GM18502 (cell line): ENCODE measurements around the gene OMD.

Experiments used
- ATAC-seq: cut with Tn5 transposase; IDR thresholded peaks from one replicate; pipeline ENCODE4 v1.9.1; 2021; ENCODE audit warnings: mild to moderate bottlenecking; ENCODE audit not compliant: unreplicated experiment, poor library complexity

OMD gene

GRCh38 chr9:92424340-92424739, at the start of gene OMD:
TSS of gene OMD (minus strand) at chr9:92424471. CDS start at chr9:92417558, 6,913 bp downstream.
- ATAC-seq = no peak

GRCh38 chr9:92468206-92468605, 43.9 kb upstream of the OMD start:
- ATAC-seq = no peak

GRCh38 chr9:92467511-92467910, 43.2 kb upstream of the OMD start:
- ATAC-seq = no peak

GRCh38 chr9:92467041-92467440, 42.8 kb upstream of the OMD start:
- no peak for ATAC-seq

GRCh38 chr9:92463984-92464383, 39.7 kb upstream of the OMD start:
- ATAC-seq = no peak

- ATAC-seq = no peak
Measured at GRCh38 chr9:92463387-92463786, 39.1 kb upstream of the OMD start.

GRCh38 chr9:92457576-92457975, 33.3 kb upstream of the OMD start:
- ATAC-seq = no peak

- no peak for ATAC-seq
Measured at GRCh38 chr9:92455217-92455616, 30.9 kb upstream of the OMD start.

GRCh38 chr9:92446536-92446935, 22.3 kb upstream of the OMD start:
- no peak for ATAC-seq

- no peak for ATAC-seq
Measured at GRCh38 chr9:92444841-92445240, 20.6 kb upstream of the OMD start.

- no peak for ATAC-seq
Measured at GRCh38 chr9:92440751-92441046, 16.4 kb upstream of the OMD start.

- ATAC-seq = no peak
Measured at GRCh38 chr9:92439921-92440750, 15.9 kb upstream of the OMD start.

- ATAC-seq = no peak
Measured at GRCh38 chr9:92438900-92439526, 14.7 kb upstream of the OMD start.

- no peak for ATAC-seq
Measured at GRCh38 chr9:92435263-92435662, 11.0 kb upstream of the OMD start.

- ATAC-seq = no peak
Measured at GRCh38 chr9:92432972-92433548, 8.8 kb upstream of the OMD start.

- ATAC-seq = no peak
Measured at GRCh38 chr9:92432350-92432749, 8.1 kb upstream of the OMD start.

GRCh38 chr9:92429836-92430235, 5.6 kb upstream of the OMD start:
- no peak for ATAC-seq

- ATAC-seq = no peak
Measured at GRCh38 chr9:92426501-92427145, 2.4 kb upstream of the OMD start.

GRCh38 chr9:92425474-92425873, 1.2 kb upstream of the OMD start:
- no peak for ATAC-seq

- no peak for ATAC-seq
Measured at GRCh38 chr9:92423612-92424011, 659 bp downstream of the OMD start.

- ATAC-seq = no peak
Measured at GRCh38 chr9:92422611-92423338, 1.5 kb downstream of the OMD start.
